Thymus (tissue), 11 donors: ENCODE data around the gene GPR150. TPM values are rescaled to one million over a fixed set of nuclear protein-coding genes. Genes with fewer than 3 reads are reported as not detected.

Source experiments
- DNase-seq, 9 donors: peaks; one replicate each; pipeline ENCODE4 v3.0.0-alpha.2; 2013; ENCODE audit warnings: low spot score in 9 of 9, low read depth in 6 of 9, missing footprints in 1 of 9
- H3K27ac ChIP-seq, 2 donors: one replicate each; pipeline ENCODE4 v1.5.1; 2013; ENCODE audit warnings: control low read depth in 1 of 2, low read depth in 1 of 2, low read length in 1 of 2, mild to moderate bottlenecking in 1 of 2, moderate library complexity in 1 of 2
- H3K27me3 ChIP-seq, 2 donors: one replicate each; pipeline ENCODE4 v1.5.1; 2013; ENCODE audit warnings: low read length in 1 of 2; ENCODE audit not compliant: control insufficient read depth in 2 of 2, insufficient read depth in 1 of 2
- H3K36me3 ChIP-seq, 2 donors: one replicate each; pipeline ENCODE4 v1.5.1; 2013; ENCODE audit warnings: low read length in 1 of 2, mild to moderate bottlenecking in 1 of 2, moderate library complexity in 1 of 2; ENCODE audit not compliant: control insufficient read depth in 2 of 2, insufficient read depth in 2 of 2
- H3K4me1 ChIP-seq, 2 donors: one replicate each; pipeline ENCODE4 v1.5.1; 2013; ENCODE audit warnings: low read length in 2 of 2; ENCODE audit not compliant: control insufficient read depth in 2 of 2, insufficient read depth in 2 of 2
- H3K4me3 ChIP-seq, 2 donors: one replicate each; pipeline ENCODE4 v1.5.1; 2013; ENCODE audit warnings: low read length in 2 of 2, control low read depth in 1 of 2, mild to moderate bottlenecking in 1 of 2
- H3K9me3 ChIP-seq, 2 donors: one replicate each; pipeline ENCODE4 v1.5.1; 2013; ENCODE audit warnings: low read length in 1 of 2, mild to moderate bottlenecking in 1 of 2; ENCODE audit not compliant: control insufficient read depth in 2 of 2, insufficient read depth in 1 of 2
- WGBS: extraction: QIAGEN DNeasy Blood & Tissue Kit; methylation state at CpG from one replicate; pipeline ENCODE4 v1.1.7; 2013; 5-methylcytosine and 5-hydroxymethylcytosine counted together
- polyA plus RNA-seq: library from polyadenylated mRNA; stranded (reverse); fragments of 200-250 nt; gene quantifications from one replicate; pipeline ENCODE4 v1.2.3, GENCODE V29; 2013
- total RNA-seq: library from RNA; stranded (reverse); fragments of 120-200 nt; gene quantifications from one replicate; pipeline ENCODE4 v1.2.4, GENCODE V29; 2013
- donor health status: healthy.

Gene GPR150
- total and polyA plus RNA-seq, 2 donors: 0.19 to 0.89 TPM

DNA sequence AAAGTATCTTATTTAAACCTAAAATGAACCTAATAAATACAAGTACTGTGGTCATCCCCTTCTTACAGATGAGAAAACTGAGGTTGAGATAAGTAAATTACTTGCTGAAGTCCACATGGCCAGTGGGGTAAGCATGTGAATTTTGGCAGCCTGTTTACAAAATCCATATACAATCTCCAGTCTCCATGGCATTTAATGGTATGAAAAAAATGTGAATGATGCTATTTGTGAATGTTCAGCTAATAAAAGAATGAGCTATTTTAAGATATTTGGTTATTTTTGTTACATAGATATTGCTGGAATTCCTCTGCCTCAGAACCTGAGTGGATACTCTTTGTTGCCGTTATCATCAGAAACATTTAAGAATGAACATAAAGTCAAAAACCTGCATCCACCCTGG lies 19.3 kb upstream of the GPR150 start:
- WGBS: 96% methylated on average over 1 of the region's 1 CpG
- no peak overlapping the region for H3K27ac ChIP-seq
- H3K36me3 ChIP-seq: peaks cover 0 to 14% of the 10 kb centered on the region in 2 donors
- no peak overlapping the region for H3K4me3 ChIP-seq
- DNase-seq: no peak
- no peaks in the 10 kb centered on the region for H3K9me3 ChIP-seq
- H3K4me1 ChIP-seq: no peaks in the 10 kb centered on the region
- no peaks in the 10 kb centered on the region for H3K27me3 ChIP-seq

GRCh38 chr5:95605786-95606185 lies 14.1 kb upstream of the GPR150 start:
- no peak overlapping the region for H3K4me3 ChIP-seq
- H3K36me3 ChIP-seq: peaks cover 0 to 13% of the 10 kb centered on the region in 2 donors
- no peak overlapping the region for H3K27ac ChIP-seq
- H3K9me3 ChIP-seq: no peaks in the 10 kb centered on the region
- no peaks in the 10 kb centered on the region for H3K27me3 ChIP-seq
- no peaks in the 10 kb centered on the region for H3K4me1 ChIP-seq
- 99% methylated on average over 5 of the region's 5 CpGs for WGBS
- DNase-seq: no peak

DNA sequence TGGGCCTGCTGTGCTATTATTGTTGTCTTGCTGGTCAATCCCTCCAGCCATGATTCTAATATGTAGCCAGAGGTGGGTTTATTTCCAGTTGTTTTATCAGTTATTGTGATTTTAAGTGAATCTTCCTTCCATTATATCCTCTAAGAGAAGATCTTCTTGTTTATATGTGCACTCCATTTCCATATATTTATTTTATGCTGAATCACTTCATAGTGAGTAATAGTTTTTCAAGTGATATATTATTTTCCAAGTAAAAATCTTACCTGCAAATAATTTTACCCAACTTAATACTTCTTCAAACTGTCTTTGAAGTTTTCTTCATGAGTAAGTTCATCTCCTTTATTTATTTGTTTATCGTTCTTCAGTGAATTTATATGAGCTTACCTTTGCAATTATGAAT lies 13.5 kb upstream of the GPR150 start:
- no peak for DNase-seq
- Histone ChIP-seq H3K27ac (no peak overlapping the region), H3K36me3 (peaks cover 0 to 6% of the 10 kb centered on the region in 2 donors), H3K4me3 (no peak overlapping the region), H3K27me3 (no peaks in the 10 kb centered on the region), H3K9me3 (no peaks in the 10 kb centered on the region), H3K4me1 (no peaks in the 10 kb centered on the region)
- WGBS: 97% methylated on average over 1 of the region's 1 CpG

GRCh38 chr5:95609711-95610110 lies 10.2 kb upstream of the GPR150 start:
- H3K4me3 ChIP-seq: no peak overlapping the region
- H3K4me1 ChIP-seq: no peaks in the 10 kb centered on the region
- 97% methylated on average over 3 of the region's 3 CpGs for WGBS
- DNase-seq: no peak
- H3K27me3 ChIP-seq: no peaks in the 10 kb centered on the region
- H3K36me3 ChIP-seq: no peaks in the 10 kb centered on the region
- H3K27ac ChIP-seq: no peak overlapping the region
- peaks cover 0 to 6% of the 10 kb centered on the region in 2 donors for H3K9me3 ChIP-seq

DNA sequence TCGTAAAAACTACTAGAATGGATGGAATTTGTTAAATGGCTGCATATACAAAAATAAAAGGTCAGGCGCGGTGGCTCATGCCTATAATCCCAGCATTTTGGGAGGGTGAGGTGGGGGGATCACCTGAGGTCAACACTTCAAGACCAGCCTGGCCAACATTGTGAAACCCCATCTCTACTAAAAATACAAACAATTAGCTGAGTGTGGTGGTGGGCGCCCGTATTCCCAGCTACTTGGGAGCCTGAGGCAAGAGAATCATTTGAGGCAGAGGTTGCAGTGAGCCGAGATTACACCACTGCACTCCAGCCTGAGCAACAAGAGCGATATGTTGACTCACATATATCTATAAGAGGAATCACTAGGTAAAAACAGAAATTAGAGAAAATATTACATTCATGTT lies 9.3 kb upstream of the GPR150 start:
- Histone ChIP-seq H3K27me3 (no peaks in the 10 kb centered on the region), H3K4me1 (no peaks in the 10 kb centered on the region), H3K4me3 (no peak overlapping the region), H3K27ac (no peak overlapping the region), H3K9me3 (peaks cover 0 to 6% of the 10 kb centered on the region in 2 donors), H3K36me3 (no peaks in the 10 kb centered on the region)
- over 99% methylated on average over 7 of the region's 7 CpGs for WGBS
- DNase-seq: no peak

DNA sequence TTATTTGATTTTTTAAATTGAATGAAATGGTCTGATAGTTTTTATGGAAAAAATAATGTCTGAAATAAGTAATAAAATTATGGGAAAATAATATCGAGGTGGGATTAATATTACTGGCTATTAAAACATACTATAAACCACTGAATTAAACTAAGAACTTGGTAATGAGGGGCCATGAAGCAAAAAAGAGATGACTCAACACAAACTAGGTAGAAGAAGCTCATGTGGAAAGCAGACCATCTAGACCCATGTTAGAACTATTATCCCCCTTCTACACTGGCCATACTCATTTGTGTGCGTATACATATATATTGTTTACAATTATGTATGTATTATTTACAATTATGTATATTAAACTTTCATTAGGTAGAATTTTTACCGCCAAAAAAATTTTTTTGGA lies 8.5 kb upstream of the GPR150 start:
- no peak for DNase-seq
- no peaks in the 10 kb centered on the region for H3K36me3 ChIP-seq
- no peak overlapping the region for H3K27ac ChIP-seq
- H3K9me3 ChIP-seq: peaks cover 0 to 6% of the 10 kb centered on the region in 2 donors
- H3K4me3 ChIP-seq: no peak overlapping the region
- 98% methylated on average over 3 of the region's 3 CpGs for WGBS
- no peaks in the 10 kb centered on the region for H3K4me1 ChIP-seq
- H3K27me3 ChIP-seq: no peaks in the 10 kb centered on the region

DNA sequence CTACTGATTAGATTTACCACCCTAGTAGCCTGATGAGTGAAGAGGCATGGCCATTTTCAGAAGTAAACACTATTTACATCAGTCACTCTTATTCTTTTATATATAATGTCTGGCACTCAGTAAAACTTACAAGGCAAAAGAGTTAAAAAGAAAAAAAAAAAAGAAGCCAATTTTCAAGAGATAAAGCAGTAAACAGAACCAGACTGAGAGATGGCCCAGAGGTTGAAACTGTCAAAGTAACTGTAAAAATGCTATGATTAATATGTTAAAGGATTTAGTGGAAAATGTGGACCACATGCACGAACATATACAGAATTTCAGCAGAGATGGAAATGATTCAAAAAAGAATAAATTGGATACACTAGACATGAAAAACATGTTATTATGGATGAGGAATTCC lies 6.4 kb upstream of the GPR150 start:
- Histone ChIP-seq H3K36me3 (no peaks in the 10 kb centered on the region), H3K9me3 (peaks cover 0 to 6% of the 10 kb centered on the region in 2 donors), H3K27me3 (no peaks in the 10 kb centered on the region), H3K4me3 (no peak overlapping the region), H3K4me1 (no peaks in the 10 kb centered on the region), H3K27ac (no peak overlapping the region)
- WGBS: 99% methylated on average over 1 of the region's 1 CpG
- DNase-seq: no peak

DNA sequence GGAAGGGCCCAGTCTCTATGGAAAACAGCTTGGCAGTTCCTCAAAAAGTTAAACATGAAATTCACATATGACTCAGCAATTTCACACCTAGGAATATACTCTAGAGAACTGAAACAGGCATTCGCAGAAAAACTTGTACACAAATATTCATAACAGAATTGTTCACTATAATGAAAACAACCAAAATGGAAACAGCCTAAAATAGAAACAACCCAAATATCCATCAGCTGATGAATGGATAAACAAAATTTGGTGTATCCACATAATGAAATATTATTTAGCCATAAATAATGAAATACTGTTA lies 4.8 kb upstream of the GPR150 start:
- no peaks in the 10 kb centered on the region for H3K36me3 ChIP-seq
- no peak overlapping the region for H3K27ac ChIP-seq
- peaks cover under 1 to 14% of the 10 kb centered on the region in 2 donors for H3K27me3 ChIP-seq
- peaks cover 0 to 6% of the 10 kb centered on the region in 2 donors for H3K9me3 ChIP-seq
- H3K4me1 ChIP-seq: peaks cover 4 to 7% of the 10 kb centered on the region in 2 donors
- no peak for DNase-seq
- no peak overlapping the region for H3K4me3 ChIP-seq
- 96% methylated on average over 1 of the region's 1 CpG for WGBS

- peaks cover 0 to 6% of the 10 kb centered on the region in 2 donors for H3K9me3 ChIP-seq
- H3K36me3 ChIP-seq: no peaks in the 10 kb centered on the region
- H3K4me3 ChIP-seq: no peak overlapping the region
- no peak overlapping the region for H3K27ac ChIP-seq
- peaks cover 11 to 17% of the 10 kb centered on the region in 2 donors for H3K4me1 ChIP-seq
- no peak for DNase-seq
- 83% methylated on average over 5 of the region's 5 CpGs for WGBS
- peaks cover 3 to 26% of the 10 kb centered on the region in 2 donors for H3K27me3 ChIP-seq
These were observed 2.8 kb upstream of the GPR150 start for GRCh38 chr5:95617057-95617456.

- H3K9me3 ChIP-seq: peaks cover 0 to 6% of the 10 kb centered on the region in 2 donors
- H3K4me1 ChIP-seq: peaks cover 21% of the 10 kb centered on the region in 2 donors
- H3K27me3 ChIP-seq: peaks cover 3 to 29% of the 10 kb centered on the region in 2 donors
- H3K36me3 ChIP-seq: no peaks in the 10 kb centered on the region
- DNase-seq: no peak
- WGBS: 95% methylated on average over 4 of the region's 4 CpGs
- no peak overlapping the region for H3K4me3 ChIP-seq
- no peak overlapping the region for H3K27ac ChIP-seq
These were observed 791 bp upstream of the GPR150 start for GRCh38 chr5:95619096-95619495.
